Urinary bladder (tissue), 4 donors: ENCODE data around the gene CD82. TPM values are rescaled to one million over a fixed set of nuclear protein-coding genes. Genes with fewer than 3 reads are reported as not detected.
"Not testable (repeated sequence)": the region's sequence is repeated elsewhere in the genome, so short reads cannot be mapped to it uniquely, and the experiment has no call there.

Experiments
- DNase-seq: peaks from one replicate; pipeline ENCODE4 v3.0.0-alpha.2; 2015; ENCODE audit errors: extremely low spot score
- H3K27ac ChIP-seq: one replicate; pipeline ENCODE4 v1.5.1; 2013; ENCODE audit warnings: low read depth, mild to moderate bottlenecking, moderate library complexity
- H3K36me3 ChIP-seq: one replicate; pipeline ENCODE4 v1.6.1; 2013; ENCODE audit warnings: mild to moderate bottlenecking, moderate library complexity; ENCODE audit not compliant: insufficient read depth
- H3K4me1 ChIP-seq: one replicate; pipeline ENCODE4 v1.6.1; 2013; ENCODE audit warnings: mild to moderate bottlenecking, moderate library complexity; ENCODE audit not compliant: insufficient read depth
- H3K4me3 ChIP-seq: one replicate; pipeline ENCODE4 v1.5.1; 2013; ENCODE audit warnings: low read depth, low read length
- WGBS: extraction: QIAGEN DNeasy Blood & Tissue Kit; methylation state at CpG from one replicate; pipeline ENCODE4 v1.1.7; 2013; 5-methylcytosine and 5-hydroxymethylcytosine counted together
- polyA plus RNA-seq: library from polyadenylated mRNA; stranded (reverse); fragments of 200-250 nt; gene quantifications from one replicate; pipeline ENCODE4 v1.2.3, GENCODE V29; 2013
- total RNA-seq: library from RNA; depleted of rRNA; stranded (reverse); fragments of >200 nt; gene quantifications from one replicate; pipeline ENCODE4 v1.2.3, GENCODE V29; 2014
- donor health status: healthy with polysubstance abuse.
- donor health status: healthy.

The CD82 gene
- total and polyA plus RNA-seq, 2 donors = 13.1 to 37.4 TPM

DNA sequence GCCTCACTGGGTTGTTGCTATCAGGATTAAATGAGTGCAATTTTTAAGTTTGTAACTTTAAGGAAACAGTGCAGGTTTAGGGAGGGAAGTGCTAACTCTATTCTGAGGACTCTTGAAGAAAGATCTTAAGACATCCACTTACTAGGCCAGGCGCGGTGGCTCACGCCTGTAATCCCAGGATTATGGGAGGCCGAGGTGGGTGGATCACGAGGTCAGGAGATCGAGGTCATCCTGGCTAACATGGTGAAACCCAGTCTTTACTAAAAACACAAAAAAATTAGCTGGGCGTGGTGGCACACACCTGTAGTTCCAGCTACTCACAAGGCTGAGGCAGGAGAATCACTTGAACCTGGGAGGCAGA is 5.5 kb upstream of the CD82 start:
- not testable (repeated sequence) for DNase-seq

DNA sequence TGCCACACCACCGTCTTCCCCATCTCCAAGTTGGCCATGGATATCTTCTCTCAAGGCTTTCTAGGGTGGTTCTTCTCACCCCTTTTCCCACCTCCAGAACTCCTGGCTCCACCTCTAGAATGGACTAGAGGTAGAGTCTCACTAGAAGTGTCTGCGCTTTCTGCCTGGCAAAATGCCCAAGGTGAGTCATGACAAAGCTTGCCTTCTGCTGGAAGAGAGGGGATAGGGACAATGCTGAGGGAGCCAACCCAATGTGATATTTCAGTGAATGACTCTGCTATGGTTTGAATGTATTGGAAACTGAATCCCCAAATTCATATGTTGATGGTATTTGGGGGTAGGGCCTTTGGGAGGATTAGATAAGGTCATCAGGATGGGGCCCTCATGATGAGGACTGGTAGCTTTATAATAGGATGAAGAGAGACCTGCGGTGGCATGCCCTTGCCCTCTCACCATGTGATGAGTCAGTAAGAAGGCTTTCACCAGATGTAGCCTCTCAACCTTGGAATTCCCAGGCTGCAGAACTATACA is 4.1 kb upstream of the CD82 start:
- WGBS = 96% methylated on average over 3 of the region's 3 CpGs
- DNase-seq = no peak
- Histone ChIP-seq H3K27ac (no peak overlapping the region), H3K36me3 (no peaks in the 10 kb centered on the region), H3K4me3 (no peak overlapping the region), H3K4me1 (no peaks in the 10 kb centered on the region)

More for the DNA sequence above, 5.5 kb upstream of the CD82 start:
- not testable (repeated sequence) for H3K4me1 ChIP-seq, H3K36me3 ChIP-seq, H3K27ac ChIP-seq, H3K4me3 ChIP-seq
- WGBS = 94% methylated on average over 7 of the region's 7 CpGs

DNA sequence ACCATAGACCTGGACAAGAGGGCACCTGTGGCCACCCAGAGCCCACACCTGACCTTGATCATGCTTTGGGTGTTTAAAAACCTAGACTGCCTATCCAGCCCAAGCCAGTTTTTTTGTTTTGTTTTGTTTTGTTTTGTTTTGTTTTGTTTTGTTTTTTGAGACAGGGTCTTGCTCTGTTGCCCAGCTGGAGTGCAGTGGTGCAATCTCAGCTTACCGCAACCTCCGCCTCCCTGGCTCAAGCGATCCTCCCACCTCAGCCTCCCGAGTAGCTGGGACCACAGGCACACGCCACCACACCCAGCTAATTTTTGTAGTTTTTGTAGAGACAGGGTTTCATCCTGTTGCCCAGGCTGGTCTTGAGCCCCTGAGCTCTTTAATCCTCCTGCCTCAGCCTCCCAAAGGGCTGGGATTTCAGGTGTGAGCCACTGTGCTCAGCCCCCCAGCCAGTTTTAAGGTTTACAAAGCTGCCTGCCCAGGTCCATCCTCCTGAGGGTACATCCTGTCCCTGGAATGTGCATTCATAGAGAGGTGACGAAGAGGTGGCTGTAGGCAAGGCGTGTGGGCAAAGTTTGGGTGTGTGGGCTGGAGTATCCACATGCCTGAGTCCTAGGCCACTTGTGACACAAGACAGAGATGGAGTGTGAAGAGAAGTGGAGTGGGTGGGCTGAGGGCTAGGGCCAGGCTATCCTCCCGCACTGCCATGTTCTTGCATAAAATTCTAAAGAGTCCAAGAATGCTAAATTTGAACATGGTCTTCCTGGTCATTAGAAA is 3.3 kb upstream of the CD82 start:
- no peak for DNase-seq
- WGBS = 99% methylated on average over 8 of the region's 8 CpGs
- Histone ChIP-seq H3K4me3 (no peak overlapping the region), H3K4me1 (no peaks in the 10 kb centered on the region), H3K36me3 (no peaks in the 10 kb centered on the region), H3K27ac (no peak overlapping the region)

DNA sequence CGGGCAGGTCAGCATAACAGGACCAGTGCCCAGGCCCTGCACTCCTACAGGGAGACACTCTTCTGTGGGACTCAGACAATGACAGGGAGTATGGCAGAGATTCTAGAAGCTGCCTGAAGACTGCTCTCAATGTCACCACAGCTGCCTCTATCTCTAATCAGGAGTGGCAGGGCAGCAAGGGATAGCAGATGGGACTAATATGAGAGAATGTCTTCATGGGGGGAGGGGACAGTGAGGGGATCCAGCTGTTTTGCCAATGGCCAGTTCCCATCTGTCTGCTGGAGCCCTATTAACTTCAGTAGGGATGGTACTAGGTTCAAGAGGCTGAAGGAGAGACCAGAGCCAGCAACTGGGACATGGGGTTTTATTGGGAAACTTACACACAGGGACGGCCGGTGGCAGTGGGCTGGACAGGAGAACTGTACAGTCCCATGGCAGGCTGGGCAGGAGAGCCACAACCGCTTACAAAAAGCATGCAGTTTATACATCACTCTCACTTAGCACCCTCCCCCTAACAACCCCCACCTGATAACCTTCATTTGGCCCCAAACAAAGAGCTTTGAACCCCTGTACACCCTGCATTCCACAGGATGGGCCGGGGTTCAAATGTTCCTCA is 2.5 kb upstream of the CD82 start:
- Histone ChIP-seq H3K4me1 (no peaks in the 10 kb centered on the region), H3K4me3 (no peak overlapping the region), H3K27ac (no peak overlapping the region), H3K36me3 (no peaks in the 10 kb centered on the region)
- DNase-seq = no peak
- 85% methylated on average over 5 of the region's 5 CpGs for WGBS

DNA sequence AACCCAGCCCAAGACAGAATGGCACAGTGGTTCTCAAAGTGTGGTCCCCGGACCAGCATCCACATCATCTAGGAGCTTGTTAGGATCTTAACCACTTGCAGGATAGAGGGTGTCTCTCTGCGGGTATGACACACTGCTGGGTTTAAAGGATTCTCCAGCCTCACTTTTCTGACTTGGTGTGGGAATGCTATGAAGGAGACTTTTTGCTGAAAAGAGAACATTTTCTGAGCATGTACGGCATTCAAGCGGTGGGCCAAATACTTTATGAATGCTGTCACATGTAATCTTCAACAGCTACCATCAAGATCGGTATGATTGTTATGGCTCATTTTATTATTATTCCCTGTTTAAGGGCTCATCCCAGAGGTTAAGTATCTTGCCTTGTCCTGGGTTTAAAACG is 1.8 kb upstream of the CD82 start:
- Histone ChIP-seq H3K4me1 (no peaks in the 10 kb centered on the region), H3K36me3 (no peaks in the 10 kb centered on the region), H3K27ac (peak overlapping the region; percentile 97), H3K4me3 (no peak overlapping the region)
- DNase-seq = no peak
- WGBS = 68% methylated on average over 6 of the region's 6 CpGs

DNA sequence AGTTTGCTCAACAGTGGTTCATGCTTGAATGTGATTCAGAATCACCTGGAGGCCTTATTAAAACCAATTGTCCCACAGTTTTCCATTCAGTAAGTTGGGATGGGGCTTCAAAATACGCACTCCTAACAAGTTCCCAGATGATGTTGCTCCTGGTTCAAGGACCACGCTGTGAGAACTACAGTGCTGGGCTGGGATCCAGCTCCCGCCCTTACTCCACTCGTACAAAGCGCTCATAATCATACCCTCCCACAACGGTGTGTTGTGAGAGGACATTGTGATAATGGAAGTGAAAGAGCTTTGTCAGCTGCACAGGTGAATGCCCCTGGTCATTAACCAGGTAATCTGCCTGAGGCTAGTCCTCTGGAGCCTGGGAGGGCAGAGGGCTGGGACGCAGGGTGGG is 1.3 kb upstream of the CD82 start:
- no peaks in the 10 kb centered on the region for H3K4me1 ChIP-seq

DNA sequence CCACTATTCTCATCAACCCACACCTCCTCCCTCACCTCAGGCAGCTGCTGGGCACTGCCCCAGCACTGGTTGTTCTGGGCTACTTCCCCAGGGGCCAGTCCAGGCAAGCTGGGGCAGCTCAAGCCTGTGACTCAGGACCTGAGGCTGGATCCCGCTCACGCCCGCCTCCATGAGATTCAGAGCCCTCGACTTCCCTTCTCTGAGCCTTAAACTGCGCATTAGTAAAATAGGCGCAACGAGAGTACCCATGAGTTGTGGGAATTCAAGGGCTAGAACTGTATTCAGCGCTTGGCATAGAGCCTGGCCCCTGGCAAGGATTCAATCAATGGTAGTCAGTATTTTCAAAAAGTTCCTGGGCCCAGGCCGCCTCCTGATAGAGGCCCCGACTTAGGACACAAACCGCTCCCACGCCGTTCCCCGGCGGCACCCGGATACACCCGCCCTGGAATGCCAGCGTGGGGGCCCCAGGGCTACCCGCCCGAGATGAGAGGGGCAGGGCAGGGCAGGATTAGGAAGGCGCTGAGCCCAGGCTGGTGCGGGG is 723 bp upstream of the CD82 start:
- DNase-seq = peak; percentile 51
- H3K4me3 ChIP-seq = peak overlapping the region; percentile 35
- H3K36me3 ChIP-seq = no peaks in the 10 kb centered on the region
- H3K4me1 ChIP-seq = no peaks in the 10 kb centered on the region
- WGBS = 2% methylated on average over 22 of the region's 22 CpGs
- H3K27ac ChIP-seq = peak overlapping the region; percentile 97

More for the DNA sequence above, 1.3 kb upstream of the CD82 start:
- Histone ChIP-seq H3K27ac (peak overlapping the region; percentile 97), H3K36me3 (no peaks in the 10 kb centered on the region), H3K4me3 (no peak overlapping the region)
- 47% methylated on average over 7 of the region's 7 CpGs for WGBS
- DNase-seq = no peak

DNA sequence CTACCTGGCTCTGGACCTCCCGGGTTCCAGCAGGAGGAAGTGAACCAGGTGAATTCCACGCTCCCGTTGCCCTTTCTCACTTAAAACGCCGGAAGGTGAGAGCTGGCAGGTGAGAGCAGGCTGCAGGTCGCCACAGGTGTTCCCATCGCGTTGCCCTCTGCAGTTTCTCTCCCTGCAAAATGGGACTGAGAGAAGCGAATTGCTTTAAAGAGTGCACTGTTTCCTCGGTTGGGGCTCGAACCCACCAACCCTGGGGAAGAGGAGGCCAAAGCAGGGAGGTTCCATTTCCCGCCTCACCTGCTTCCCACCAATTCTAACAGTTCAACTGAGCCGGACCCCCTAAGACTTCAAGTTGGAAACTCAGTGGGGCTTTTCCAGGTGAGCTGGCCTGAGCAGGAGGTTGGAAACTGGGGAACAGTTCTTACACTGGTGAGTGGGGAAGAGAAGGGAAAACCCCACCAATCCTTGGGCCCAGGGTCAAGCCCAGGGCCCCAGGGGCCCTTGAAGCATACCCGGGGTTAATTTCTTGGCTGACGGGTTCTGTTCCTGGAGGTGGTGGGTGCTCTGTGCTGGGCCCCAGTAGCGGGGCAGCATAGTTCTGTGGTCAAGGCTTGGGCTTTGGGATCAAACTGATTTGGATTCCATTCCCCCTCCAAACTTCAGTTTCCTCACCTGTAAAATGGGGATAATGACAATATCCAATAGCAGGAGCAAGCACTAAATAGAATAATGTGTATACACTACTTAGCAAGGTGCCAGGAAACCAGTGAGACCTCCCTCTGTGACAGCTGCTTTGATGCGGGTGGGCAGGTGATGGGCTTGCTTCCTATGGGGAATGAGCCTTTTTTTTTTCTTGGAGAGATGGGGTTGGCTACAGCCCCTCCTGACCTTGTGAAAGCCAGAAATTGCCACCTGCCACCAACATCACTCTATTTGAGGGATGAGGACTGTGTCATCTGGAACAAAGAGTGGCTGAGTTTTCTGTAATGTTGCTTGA is 788 bp downstream of the CD82 start:
- DNase-seq = no peak
- Histone ChIP-seq H3K4me3 (peak overlapping the region; percentile 32), H3K4me1 (no peaks in the 10 kb centered on the region), H3K27ac (no peak overlapping the region), H3K36me3 (no peaks in the 10 kb centered on the region)
- whole genome bisulfite sequencing = 57% methylated on average over 17 of the region's 17 CpGs

DNA sequence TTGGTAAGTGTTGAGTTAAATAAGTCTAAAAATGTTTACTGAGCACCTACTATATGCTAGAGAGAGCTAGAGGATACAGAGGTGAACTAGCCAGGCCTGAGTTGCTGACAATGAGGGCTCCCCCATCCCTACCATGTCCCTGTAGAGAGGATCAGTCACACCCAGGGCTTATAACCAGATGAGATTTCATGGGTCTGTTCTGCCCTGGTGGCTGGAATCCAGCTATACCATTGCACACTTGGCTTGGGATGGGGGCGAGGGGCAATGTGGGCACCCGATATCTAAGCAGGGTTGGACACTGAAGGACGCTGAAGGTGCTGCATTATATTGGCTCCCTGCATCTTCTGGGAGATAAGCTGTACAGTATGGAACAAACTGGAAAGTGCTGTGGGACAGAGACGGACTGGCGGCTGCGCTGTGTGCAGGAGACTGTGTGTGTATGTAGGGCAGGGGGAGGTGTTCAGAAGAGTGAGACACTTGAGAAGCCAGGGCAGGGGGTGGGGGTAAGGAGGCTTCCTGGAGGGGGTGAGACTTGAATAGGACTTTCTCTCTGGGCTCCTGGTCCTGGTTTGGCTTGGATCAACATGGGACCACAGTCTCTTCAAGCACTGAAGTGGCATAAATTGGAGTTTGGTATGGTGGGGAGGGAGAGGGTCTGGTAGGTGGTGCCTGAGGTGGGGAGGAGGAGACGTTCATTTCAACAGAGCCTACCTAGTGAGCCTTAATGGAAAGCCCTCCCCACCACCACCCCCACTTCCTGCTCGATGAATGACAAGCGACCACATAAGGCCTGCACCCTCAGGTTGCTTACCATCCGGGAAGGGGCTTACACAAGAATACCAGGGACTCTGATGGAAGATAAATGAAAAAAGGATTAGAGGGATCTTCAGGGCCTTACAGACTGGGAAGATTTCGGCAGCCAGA is 1.8 kb downstream of the CD82 start:
- no peak overlapping the region for H3K27ac ChIP-seq
- no peaks in the 10 kb centered on the region for H3K36me3 ChIP-seq
- WGBS = 92% methylated on average over 11 of the region's 11 CpGs
- H3K4me1 ChIP-seq = no peaks in the 10 kb centered on the region
- no peak overlapping the region for H3K4me3 ChIP-seq
- no peak for DNase-seq

DNA sequence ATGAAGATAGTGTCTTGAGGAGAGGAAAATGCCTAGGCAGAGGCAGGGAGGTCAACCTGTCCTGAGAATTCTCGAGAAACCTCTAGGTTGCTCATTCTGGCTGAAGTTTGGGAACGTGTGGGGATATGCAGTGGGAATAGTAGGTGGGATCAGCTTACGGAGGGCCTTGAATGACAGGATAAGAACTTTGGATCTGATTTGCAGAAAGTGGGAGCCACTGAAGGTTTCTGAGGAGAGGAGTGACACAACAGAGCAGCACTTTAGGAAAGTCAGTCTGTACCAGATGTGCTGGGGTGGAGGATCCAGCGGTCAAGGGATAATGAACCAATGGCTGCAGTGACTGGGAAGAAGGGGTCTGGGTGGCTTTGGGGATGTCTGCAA is 2.4 kb downstream of the CD82 start:
- no peak for DNase-seq
- Histone ChIP-seq H3K4me3 (no peak overlapping the region), H3K36me3 (no peaks in the 10 kb centered on the region), H3K4me1 (no peaks in the 10 kb centered on the region), H3K27ac (no peak overlapping the region)
- WGBS = 91% methylated on average over 4 of the region's 4 CpGs

DNA sequence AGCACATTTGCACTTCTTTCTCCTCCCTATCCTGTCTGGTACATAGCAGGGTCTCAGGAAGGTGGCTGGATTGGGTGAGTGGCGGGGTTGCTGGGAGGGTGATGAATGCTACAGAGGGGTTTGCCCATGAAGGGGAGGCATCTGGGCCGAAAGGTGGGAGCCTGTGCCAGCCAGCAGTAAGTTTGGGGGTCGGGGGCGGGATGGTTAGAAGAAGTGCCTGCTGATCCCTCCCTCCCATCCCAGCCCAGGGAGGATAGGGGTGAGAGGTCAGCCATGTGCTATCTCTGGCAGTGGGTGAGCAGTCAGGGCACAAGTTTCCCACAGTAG is 2.8 kb downstream of the CD82 start:
- H3K4me3 ChIP-seq = no peak overlapping the region

DNA sequence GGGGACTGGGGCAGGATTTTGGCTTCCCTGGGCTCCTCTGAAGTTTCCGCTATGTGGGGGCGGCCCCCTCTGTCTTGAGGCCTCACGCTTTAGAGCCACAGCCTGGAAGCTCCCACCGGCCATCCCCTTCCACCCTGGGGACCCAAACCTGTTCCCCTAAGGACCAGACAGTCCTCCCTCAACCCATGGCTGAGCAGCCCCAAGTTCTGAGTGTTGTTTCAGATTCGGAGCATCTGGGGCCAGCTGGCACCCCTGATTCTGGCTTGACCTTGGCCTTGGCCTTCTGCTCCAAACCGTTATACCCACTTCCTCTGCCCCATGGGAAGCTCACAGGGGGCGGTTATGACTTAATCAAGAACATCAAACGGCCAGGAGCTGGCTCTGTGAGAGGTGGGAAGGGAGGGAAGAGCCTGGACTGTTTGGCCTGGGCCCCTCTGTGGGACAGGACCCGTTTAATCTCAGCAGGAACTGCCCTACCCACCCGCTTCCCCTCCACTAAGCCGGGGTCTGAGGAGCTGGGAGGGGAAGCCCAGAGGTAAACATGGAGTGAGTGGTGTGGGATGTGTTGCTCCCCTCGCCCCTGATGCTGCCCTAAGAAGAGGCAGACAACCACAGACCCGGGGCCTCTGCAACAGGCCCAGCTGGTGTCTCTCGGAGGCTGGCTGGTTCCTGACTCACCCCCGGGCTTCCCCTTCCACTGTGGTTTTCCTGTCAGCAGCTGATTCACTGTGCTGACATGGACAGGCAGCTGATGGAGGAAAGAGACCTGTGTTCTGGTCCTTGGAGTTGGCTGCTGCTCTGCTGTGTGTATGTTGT is 3.4 kb downstream of the CD82 start:
- no peak for DNase-seq
- Histone ChIP-seq H3K36me3 (no peaks in the 10 kb centered on the region), H3K27ac (peak overlapping the region; percentile 51), H3K4me3 (no peak overlapping the region), H3K4me1 (no peaks in the 10 kb centered on the region)
- 44% methylated on average over 15 of the region's 15 CpGs for WGBS

More for the DNA sequence above, 2.8 kb downstream of the CD82 start:
- Histone ChIP-seq H3K27ac (peak overlapping the region; percentile 51), H3K4me1 (no peaks in the 10 kb centered on the region), H3K36me3 (no peaks in the 10 kb centered on the region)
- no peak for DNase-seq
- WGBS = 88% methylated on average over 4 of the region's 4 CpGs
